Mesendoderm (in vitro differentiated cells): Measurements from ENCODE around the gene LRRC4B.

ENCODE experiments used
- DNase-seq: peaks from one replicate; pipeline ENCODE4 v3.0.0; 2013
- H2AK5ac ChIP-seq: 2 replicates; pipeline ENCODE4 v1.6.1; 2013; ENCODE audit warnings: low read length, inconsistent platforms
- H2BK120ac ChIP-seq: 2 replicates; pipeline ENCODE4 v1.6.1; 2013; ENCODE audit warnings: low read depth, mild to moderate bottlenecking, low read length, moderate library complexity, mixed read lengths
- H2BK15ac ChIP-seq: replicated peaks from 2 replicates; pipeline ENCODE4 v1.6.1; 2013; ENCODE audit warnings: low read depth, mild to moderate bottlenecking, moderate library complexity
- H2BK5ac ChIP-seq: 2 replicates; pipeline ENCODE4 v1.6.1; 2013; ENCODE audit warnings: low read length, inconsistent platforms
- H3K18ac ChIP-seq: 2 replicates; pipeline ENCODE4 v1.6.1; 2013; ENCODE audit warnings: mild to moderate bottlenecking, low read length, mixed read lengths
- H3K23ac ChIP-seq: one replicate; pipeline ENCODE4 v1.6.1; 2013; ENCODE audit warnings: low read length
- H3K27ac ChIP-seq: 2 replicates; pipeline ENCODE4 v1.5.1; 2013; ENCODE audit warnings: low read depth, mild to moderate bottlenecking, inconsistent platforms, low read length, moderate library complexity
- H3K27me3 ChIP-seq: 2 replicates; pipeline ENCODE4 v1.6.1; 2013; ENCODE audit warnings: low read length, control low read depth, mild to moderate bottlenecking, inconsistent platforms; ENCODE audit not compliant: insufficient read depth, poor library complexity
- H3K36me3 ChIP-seq: 2 replicates; pipeline ENCODE4 v1.6.1; 2013; ENCODE audit warnings: low read length, inconsistent platforms; ENCODE audit not compliant: control insufficient read depth, insufficient read depth
- H3K4ac ChIP-seq: one replicate; pipeline ENCODE4 v1.6.1; 2013; ENCODE audit warnings: low read depth, mild to moderate bottlenecking, low read length, moderate library complexity
- H3K4me1 ChIP-seq: 2 replicates; pipeline ENCODE4 v1.6.1; 2013; ENCODE audit warnings: low read depth, low read length, inconsistent platforms; ENCODE audit not compliant: control insufficient read depth
- H3K4me2 ChIP-seq: 2 replicates; pipeline ENCODE4 v1.6.1; 2013; ENCODE audit warnings: low read length
- H3K4me3 ChIP-seq: 2 replicates; pipeline ENCODE4 v1.5.1; 2013; ENCODE audit warnings: mild to moderate bottlenecking, low read length
- H3K56ac ChIP-seq: one replicate; pipeline ENCODE4 v1.6.1; 2013; ENCODE audit warnings: low read length
- H3K79me1 ChIP-seq: 2 replicates; pipeline ENCODE4 v1.6.1; 2013; ENCODE audit warnings: low read length, inconsistent platforms
- H3K79me2 ChIP-seq: 2 replicates; pipeline ENCODE4 v1.6.1; 2013; ENCODE audit warnings: mild to moderate bottlenecking, low read length; ENCODE audit not compliant: control insufficient read depth, insufficient read depth
- H3K9ac ChIP-seq: 2 replicates; pipeline ENCODE4 v1.6.1; 2013; ENCODE audit warnings: low read length, inconsistent platforms
- H4K5ac ChIP-seq: one replicate; pipeline ENCODE4 v1.6.1; 2013; ENCODE audit warnings: low read length
- H4K8ac ChIP-seq: one replicate; pipeline ENCODE4 v1.6.1; 2013; ENCODE audit warnings: low read depth, mild to moderate bottlenecking, control low read depth, low read length, moderate library complexity
- WGBS: extraction: QIAGEN DNeasy Blood & Tissue Kit; methylation state at CpG from one replicate; pipeline ENCODE4 v1.1.7; 2013; ENCODE audit warnings: low lambda C conversion rate, missing lambda C conversion rate; ENCODE audit not compliant: insufficient coverage; ENCODE audit errors: extremely low coverage; 5-methylcytosine and 5-hydroxymethylcytosine counted together

The LRRC4B gene

GRCh38 chr19:50514346-50515167 is 53.7 kb downstream of the LRRC4B start:
- Histone ChIP-seq H3K4me1 (no peaks in the 10 kb centered on the region), H3K79me2 (no peaks in the 10 kb centered on the region), H3K4ac (no peak overlapping the region), H3K79me1 (no peaks in the 10 kb centered on the region), H3K27me3 (no peaks in the 10 kb centered on the region), H3K18ac (no peak overlapping the region), H2BK120ac (no peak overlapping the region), H3K4me3 (no peak overlapping the region), H4K8ac (no peak overlapping the region), H3K4me2 (no peak overlapping the region), H3K56ac (no peak overlapping the region), H4K5ac (no peak overlapping the region), H2BK15ac (no peak overlapping the region), H3K23ac (no peak overlapping the region), H2AK5ac (no peak overlapping the region), H3K9ac (no peak overlapping the region), H3K36me3 (no peaks in the 10 kb centered on the region), H3K27ac (no peak overlapping the region), H2BK5ac (no peak overlapping the region)
- no CpG with 5 or more reads among the region's 38 CpGs for WGBS
- DNase-seq: no peak

GRCh38 chr19:50513746-50514345 is 54.4 kb downstream of the LRRC4B start, which contains the start of gene ASPDH:
ASPDH (minus strand) TSS chr19:50513913; CDS start chr19:50513823, 90 bp downstream.
- DNase-seq: no peak
- no CpG with 5 or more reads among the region's 22 CpGs for WGBS
- no peak within 1 kb of the TSS for H3K27ac ChIP-seq

GRCh38 chr19:50512999-50513745 is 55.1 kb downstream of the LRRC4B start:
- no peak overlapping the region for H3K4me2 ChIP-seq
- H3K56ac ChIP-seq: no peak overlapping the region
- no peak overlapping the region for H3K4ac ChIP-seq
- H2AK5ac ChIP-seq: no peak overlapping the region
- H3K79me1 ChIP-seq: no peaks in the 10 kb centered on the region
- no peak overlapping the region for H4K5ac ChIP-seq
- no peaks in the 10 kb centered on the region for H3K36me3 ChIP-seq
- H3K27ac ChIP-seq: no peak overlapping the region
- H3K9ac ChIP-seq: no peak overlapping the region
- H2BK5ac ChIP-seq: no peak overlapping the region
- H3K18ac ChIP-seq: no peak overlapping the region
- no CpG with 5 or more reads among the region's 12 CpGs for WGBS
- DNase-seq: no peak
- no peak overlapping the region for H3K4me3 ChIP-seq
- H2BK15ac ChIP-seq: no peak overlapping the region
- H4K8ac ChIP-seq: no peak overlapping the region
- no peaks in the 10 kb centered on the region for H3K4me1 ChIP-seq
- H2BK120ac ChIP-seq: no peak overlapping the region
- H3K27me3 ChIP-seq: no peaks in the 10 kb centered on the region
- H3K79me2 ChIP-seq: no peaks in the 10 kb centered on the region
- H3K23ac ChIP-seq: no peak overlapping the region

More at GRCh38 chr19:50513746-50514345, 54.4 kb downstream of the LRRC4B start, which contains the start of gene ASPDH:
- H2BK5ac ChIP-seq: no peak within 1 kb of the TSS
- no peak within 1 kb of the TSS for H3K56ac ChIP-seq
- H3K79me1 ChIP-seq: no peaks in the 10 kb centered on the region
- H3K4ac ChIP-seq: no peak within 1 kb of the TSS
- no peaks in the 10 kb centered on the region for H3K36me3 ChIP-seq
- H4K5ac ChIP-seq: no peak within 1 kb of the TSS
- no peak within 1 kb of the TSS for H2BK120ac ChIP-seq
- no peak within 1 kb of the TSS for H2AK5ac ChIP-seq
- no peaks in the 10 kb centered on the region for H3K4me1 ChIP-seq
- no peak within 1 kb of the TSS for H3K18ac ChIP-seq
- no peak within 1 kb of the TSS for H2BK15ac ChIP-seq
- no peak within 1 kb of the TSS for H3K4me3 ChIP-seq
- H3K4me2 ChIP-seq: no peak within 1 kb of the TSS
- H3K27me3 ChIP-seq: no peaks in the 10 kb centered on the region
- H3K79me2 ChIP-seq: no peaks in the 10 kb centered on the region
- no peak within 1 kb of the TSS for H4K8ac ChIP-seq
- no peak within 1 kb of the TSS for H3K23ac ChIP-seq
- H3K9ac ChIP-seq: no peak within 1 kb of the TSS

- whole genome bisulfite sequencing: no CpG with 5 or more reads among the region's 36 CpGs
- Histone ChIP-seq H3K23ac (no peak overlapping the region), H3K36me3 (no peaks in the 10 kb centered on the region), H3K4me2 (no peak overlapping the region), H4K5ac (no peak overlapping the region), H2AK5ac (no peak overlapping the region), H3K27me3 (no peaks in the 10 kb centered on the region), H3K79me2 (no peaks in the 10 kb centered on the region), H3K79me1 (no peaks in the 10 kb centered on the region), H3K4ac (peak overlapping the region; percentile 10), H2BK15ac (no peak overlapping the region), H2BK5ac (no peak overlapping the region), H3K56ac (no peak overlapping the region), H3K27ac (no peak overlapping the region), H2BK120ac (no peak overlapping the region), H3K9ac (no peak overlapping the region), H4K8ac (no peak overlapping the region), H3K4me1 (no peaks in the 10 kb centered on the region), H3K4me3 (no peak overlapping the region), H3K18ac (no peak overlapping the region)
- DNase-seq: no peak
Observed at GRCh38 chr19:50512112-50512998, 55.9 kb downstream of the LRRC4B start.

GRCh38 chr19:50511069-50511822 is 57.0 kb downstream of the LRRC4B start, which contains the start of gene JOSD2:
JOSD2 (minus strand) TSS chr19:50511191; CDS start chr19:50510431, 760 bp downstream.
- Histone ChIP-seq H3K23ac (no peak within 1 kb of the TSS), H2BK120ac (no peak within 1 kb of the TSS), H3K4me2 (peak within 1 kb of the TSS; percentile 62), H3K79me1 (no peaks in the 10 kb centered on the region), H2BK5ac (no peak within 1 kb of the TSS), H3K56ac (peak within 1 kb of the TSS; percentile 74), H3K4ac (peak within 1 kb of the TSS; percentile 28), H4K5ac (no peak within 1 kb of the TSS), H3K27ac (no peak within 1 kb of the TSS), H4K8ac (no peak within 1 kb of the TSS), H3K36me3 (no peaks in the 10 kb centered on the region), H3K9ac (peak within 1 kb of the TSS; percentile 58), H3K79me2 (no peaks in the 10 kb centered on the region), H2BK15ac (no peak within 1 kb of the TSS), H3K18ac (peak within 1 kb of the TSS; percentile 12), H2AK5ac (no peak within 1 kb of the TSS), H3K27me3 (no peaks in the 10 kb centered on the region), H3K4me3 (peak within 1 kb of the TSS; percentile 44), H3K4me1 (no peaks in the 10 kb centered on the region)
- WGBS: no CpG with 5 or more reads among the region's 69 CpGs
- peak; percentile 100 for DNase-seq
